HG03575 (cell line): ENCODE data around the gene PPP1R27.

Experiments used
- ATAC-seq: cut with Tn5 transposase; IDR thresholded peaks from one replicate; pipeline ENCODE4 v1.9.1; 2021; ENCODE audit not compliant: unreplicated experiment, insufficient number of reproducible peaks, low FRiP score; ENCODE audit errors: extremely low read depth

Gene PPP1R27, protein sequence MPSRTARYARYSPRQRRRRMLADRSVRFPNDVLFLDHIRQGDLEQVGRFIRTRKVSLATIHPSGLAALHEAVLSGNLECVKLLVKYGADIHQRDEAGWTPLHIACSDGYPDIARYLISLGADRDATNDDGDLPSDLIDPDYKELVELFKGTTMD

GRCh38 chr17:81834831-81835267 lies at the start of gene PPP1R27:
PPP1R27 (minus strand) TSS chr17:81835050; CDS start chr17:81834953, 97 bp downstream.
- ATAC-seq, result no peak

- no peak for ATAC-seq
These were observed 49.7 kb upstream of the PPP1R27 start for GRCh38 chr17:81884520-81884919.

DNA sequence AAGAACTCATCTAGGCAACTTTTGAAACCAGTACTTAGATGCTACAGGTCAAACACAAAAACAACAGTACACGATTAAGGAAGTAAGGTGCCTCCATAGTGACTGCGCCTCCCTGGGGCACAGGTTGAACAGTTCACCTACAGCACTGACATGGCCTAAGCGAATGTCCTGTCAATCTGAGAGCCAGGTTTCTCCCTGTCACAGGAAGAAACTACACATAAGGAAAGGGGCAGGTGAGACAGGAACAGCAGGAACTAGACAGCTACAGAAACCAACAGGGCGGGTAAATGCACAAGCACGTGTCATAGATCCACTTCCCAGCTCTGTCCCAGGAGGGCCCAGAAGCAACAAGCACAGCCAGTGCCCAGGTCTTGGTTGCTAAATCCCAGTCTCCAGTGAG lies 44.3 kb upstream of the PPP1R27 start:
- no peak for ATAC-seq

GRCh38 chr17:81878294-81878693 lies 43.4 kb upstream of the PPP1R27 start:
- ATAC-seq, result no peak

DNA sequence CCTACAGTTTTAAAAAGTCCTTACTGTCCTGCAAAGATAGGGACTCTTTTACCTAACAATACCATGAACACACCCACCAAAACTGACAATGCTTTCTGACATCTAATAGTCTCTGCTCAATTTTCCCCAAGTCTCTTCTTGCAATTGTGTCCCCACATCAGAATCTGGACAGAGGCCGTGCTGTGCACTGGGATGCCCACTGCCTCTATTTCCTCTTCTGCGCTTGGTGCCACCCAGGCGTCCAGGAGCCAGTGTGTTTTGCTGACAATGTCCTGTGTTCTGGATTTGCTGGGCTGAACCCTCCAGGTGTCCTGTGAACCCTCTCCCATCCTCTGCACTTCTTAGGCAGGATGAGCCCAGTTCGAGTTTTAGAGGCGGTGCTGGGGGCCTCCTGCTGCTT lies 42.7 kb upstream of the PPP1R27 start:
- ATAC-seq, result no peak

DNA sequence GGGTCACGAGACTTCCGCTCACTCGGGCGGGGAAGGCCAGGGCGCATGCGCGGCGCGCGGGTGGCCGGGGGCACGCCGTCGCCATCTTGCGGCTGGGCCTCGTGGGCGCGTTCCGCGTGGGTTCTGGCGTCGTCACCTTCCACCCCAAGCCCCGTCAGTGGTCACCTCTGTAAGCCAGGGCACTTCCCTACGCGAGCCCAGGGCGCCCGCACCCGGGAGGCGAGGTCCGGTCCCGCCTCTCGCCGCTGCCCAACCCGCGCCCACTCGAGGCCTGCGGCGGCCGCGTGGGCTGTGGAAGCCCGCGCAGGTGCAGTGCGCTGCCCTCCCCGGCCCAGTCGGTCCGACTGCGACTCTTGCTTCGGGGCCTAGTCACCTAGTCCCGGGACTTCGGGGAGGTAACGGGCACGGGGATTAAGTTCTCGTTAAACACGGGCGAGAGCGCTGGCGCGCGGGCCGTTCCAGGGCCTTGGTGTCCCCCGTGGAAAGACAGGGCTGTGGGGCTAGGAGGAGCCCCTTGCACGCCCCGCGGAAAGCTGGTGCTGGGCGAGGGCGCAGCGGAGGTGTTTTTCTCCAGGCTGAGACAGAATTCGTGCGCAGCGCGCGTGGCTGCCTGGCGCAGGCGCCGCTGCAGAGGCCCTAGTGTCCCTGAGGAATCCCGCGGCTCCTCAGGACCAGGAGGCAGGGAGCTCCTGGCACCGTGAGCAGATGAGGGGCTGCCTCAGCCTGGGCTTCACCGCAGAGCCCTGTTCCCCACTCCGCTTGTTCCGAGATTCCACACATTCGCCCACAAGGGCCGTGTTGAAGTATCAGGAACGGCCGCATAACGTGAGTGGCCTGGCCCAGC lies 36.8 kb upstream of the PPP1R27 start:
- ATAC-seq, result no peak

DNA sequence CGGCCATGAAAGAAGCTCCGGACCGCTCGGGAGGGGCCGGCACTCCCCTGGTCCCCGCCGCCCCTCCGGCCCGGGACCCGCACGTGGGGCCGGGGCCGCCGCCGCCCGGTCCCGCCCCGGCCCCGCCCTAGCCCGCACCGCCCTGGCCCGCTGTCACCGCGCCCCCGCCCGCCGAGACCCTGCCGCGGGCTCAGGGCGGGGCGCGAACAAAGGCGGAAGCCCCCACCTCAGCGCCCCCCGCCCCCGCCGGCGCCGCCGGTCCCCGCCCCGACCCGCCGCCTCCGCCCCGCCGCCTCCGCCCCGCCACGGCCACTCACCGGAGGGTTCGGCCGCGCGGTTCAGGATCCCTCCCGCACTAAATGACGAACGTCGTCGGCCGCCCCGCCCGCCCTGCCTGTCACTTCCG lies 36.1 kb upstream of the PPP1R27 start, which contains the start of gene ARHGDIA:
Gene ARHGDIA (minus strand): TSS at position 357 of the 406 bp plus-strand sequence. CDS start 1,407 bp downstream, outside the sequence.
- no peak for ATAC-seq

GRCh38 chr17:81870131-81870980 lies 35.5 kb upstream of the PPP1R27 start:
- no peak for ATAC-seq

DNA sequence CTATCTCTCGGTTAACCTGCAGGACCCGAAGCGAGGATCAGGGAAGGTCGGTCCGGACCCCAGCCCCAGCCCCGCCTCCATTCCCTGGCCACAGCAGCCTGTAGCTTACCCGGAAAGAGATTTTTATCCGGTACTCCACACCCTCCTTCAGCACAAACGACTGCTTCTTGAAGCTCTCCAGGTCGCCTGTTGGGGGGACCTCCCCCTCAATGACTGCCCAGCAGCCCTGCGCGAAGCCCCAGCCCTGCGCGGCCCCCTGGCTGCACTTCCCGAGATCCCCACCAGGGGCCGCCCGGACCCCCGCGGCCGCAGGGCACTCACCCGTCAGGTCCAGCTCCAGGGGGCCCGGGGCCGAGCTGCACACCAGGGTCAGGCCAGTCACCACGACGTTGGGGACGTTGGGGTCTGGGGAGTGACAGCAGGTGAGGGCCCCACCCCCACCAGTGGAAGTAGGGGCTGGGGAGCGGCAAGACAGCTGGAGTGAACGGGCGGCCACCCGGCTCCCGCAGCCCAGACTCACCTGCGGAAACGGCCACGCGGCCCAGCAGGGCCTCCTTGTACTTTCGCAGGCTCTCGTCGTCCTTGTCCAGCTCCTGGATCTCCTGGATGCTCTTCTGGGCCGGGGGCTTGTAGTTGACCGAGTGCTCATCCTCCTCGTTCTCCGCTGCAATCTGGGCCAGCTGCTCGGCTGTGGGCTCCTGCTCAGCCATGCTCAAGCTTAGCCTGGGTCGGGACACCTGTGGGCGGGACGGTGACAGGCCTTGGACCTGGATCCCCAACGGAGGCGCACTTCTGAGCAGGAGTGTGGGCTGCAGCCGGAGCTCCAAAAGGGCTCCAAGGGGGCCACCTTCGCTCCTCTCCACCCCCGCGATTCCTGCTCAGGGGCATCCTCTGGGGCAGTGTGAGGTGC lies 34.6 kb upstream of the PPP1R27 start:
- ATAC-seq, result no peak

DNA sequence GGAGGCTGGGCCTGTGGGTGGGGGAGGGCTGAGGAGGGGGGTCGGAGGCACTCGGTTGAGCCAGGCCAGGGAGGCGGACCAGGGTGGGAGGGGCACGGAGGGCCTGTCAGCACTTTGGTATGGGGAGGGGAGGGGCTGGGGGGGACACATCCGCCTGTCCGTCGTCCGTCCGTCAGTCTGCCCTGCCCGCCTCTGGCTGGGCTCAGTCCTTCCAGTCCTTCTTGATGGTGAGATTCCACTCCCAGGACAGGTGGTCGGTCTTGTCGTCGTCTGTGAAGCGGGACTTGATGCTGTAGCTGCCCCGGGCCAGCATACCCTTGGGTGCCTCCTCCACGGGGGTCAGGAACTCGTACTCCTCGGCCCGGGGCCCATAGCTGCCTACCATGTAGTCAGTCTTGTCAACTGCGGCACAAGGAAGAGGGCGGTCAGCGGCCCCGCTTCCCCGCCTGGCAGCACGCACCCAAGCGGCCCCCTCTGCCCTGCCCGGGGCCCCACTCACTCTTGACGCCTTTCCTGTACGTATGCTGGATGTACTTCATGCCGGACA lies 33.9 kb upstream of the PPP1R27 start:
- no peak for ATAC-seq

DNA sequence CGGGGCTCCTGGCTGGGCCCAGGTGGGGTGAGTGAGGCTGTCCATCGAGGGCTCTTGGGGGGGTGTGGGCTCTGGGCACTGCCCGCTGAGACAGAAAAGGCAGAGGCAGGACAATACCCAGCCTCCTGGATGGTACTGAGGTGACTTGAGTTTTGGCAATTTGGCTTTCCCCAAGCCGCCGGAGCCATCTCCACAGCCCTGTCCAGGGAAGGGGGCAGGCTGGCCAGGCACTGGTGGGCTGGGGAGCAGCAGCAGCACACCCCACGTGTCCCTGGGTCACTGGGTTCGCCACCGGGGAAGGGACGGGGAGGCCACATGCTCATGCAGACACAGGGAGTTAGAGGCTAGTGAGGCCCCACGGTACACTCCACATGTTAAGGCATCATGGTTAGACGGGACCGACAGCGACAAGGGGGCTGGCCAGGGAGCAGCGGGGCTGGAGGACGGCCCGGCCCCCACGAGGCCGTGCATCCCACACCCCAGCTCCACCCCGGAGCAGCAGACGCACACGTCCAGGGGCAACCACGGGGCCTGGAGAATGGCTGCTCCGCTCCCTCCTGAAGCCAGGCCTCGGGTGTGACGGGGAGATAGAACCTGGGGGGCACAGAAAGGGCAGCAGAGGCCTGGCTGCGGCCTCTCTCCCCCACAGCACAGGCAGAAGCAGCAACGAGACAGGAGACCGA lies 33.3 kb upstream of the PPP1R27 start:
- ATAC-seq, result no peak

GRCh38 chr17:81867170-81867990 lies 32.5 kb upstream of the PPP1R27 start:
- no peak for ATAC-seq

- ATAC-seq, result no peak
These were observed 31.8 kb upstream of the PPP1R27 start for GRCh38 chr17:81866440-81867169.

DNA sequence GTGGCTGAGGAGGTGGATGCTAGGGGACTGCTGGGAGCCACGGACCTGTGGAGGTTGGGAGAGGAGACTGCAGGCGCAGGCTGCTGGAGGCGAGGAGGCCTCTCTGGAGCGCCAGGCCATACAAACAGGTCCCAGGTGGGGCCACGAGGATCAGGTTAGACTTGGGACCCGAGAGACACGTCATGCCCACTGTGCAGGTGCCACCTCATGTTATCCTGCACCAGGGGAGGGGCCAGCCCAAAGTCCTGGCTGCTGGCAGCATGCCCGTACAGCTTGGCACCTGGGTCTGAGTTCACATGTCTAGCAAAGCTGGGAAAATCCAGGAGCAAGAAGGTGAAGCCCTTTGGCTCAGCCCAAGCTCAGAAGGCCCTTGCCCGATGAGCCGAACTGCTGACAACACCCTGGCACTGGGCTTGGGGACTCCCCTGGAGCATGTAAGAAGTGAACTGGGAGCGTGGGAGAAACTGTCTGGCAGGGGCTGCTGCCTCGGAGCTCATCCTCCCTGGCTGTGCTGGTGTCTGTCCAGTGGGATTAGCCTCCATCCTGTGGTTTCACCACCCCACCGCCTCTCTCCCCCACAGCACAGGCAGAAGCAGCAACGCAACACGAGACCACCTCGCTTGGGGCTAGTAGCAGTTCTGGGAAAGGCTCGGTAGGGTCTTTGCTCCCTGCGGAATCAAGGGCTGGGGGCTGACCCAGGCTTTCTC lies 31.0 kb upstream of the PPP1R27 start:
- ATAC-seq, result no peak

DNA sequence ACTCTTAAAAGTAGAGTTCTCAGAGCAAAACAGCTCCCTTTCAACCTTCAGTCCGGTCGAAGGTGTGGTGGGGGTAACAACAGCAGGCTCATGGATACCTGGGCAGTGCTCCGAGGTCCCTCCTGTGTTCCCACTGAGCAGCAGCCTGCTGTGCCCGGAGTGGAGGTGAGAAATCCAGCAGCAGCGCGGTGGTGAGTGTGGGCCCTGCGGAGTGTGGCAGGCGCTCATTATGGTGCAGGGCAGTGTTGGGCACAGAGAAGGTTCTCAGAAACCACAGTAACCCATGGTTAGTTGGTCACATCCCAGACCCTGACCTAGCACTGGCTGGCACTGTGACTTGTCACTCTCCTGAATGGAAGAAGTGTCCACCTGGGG lies 30.5 kb upstream of the PPP1R27 start:
- ATAC-seq, result no peak
